WERI-Rb-1 (cell line): ENCODE data around the gene SERTAD1.
"Not testable (repeated sequence)": the region's sequence is repeated elsewhere in the genome, so short reads cannot be mapped to it uniquely, and the experiment has no call there.

Experiments
- DNase-seq: peaks from one replicate; pipeline ENCODE4 v3.0.0-alpha.2; 2020
- H3K27ac ChIP-seq: fragments of 250-450 bp; sonication (Bioruptor Pico); 2 replicates; pipeline ENCODE4 v1.5.1; 2020; ENCODE audit warnings: mild to moderate bottlenecking, moderate library complexity
- H3K27me3 ChIP-seq: fragments of 250-450 bp; sonication (Bioruptor Pico); 2 replicates; pipeline ENCODE4 v1.5.1; 2021; ENCODE audit warnings: mild to moderate bottlenecking, low read depth, moderate library complexity; ENCODE audit not compliant: insufficient read depth, severe bottlenecking
- H3K36me3 ChIP-seq: fragments of 250-450 bp; sonication (Bioruptor Pico); 2 replicates; pipeline ENCODE4 v1.5.1; 2020; ENCODE audit warnings: mild to moderate bottlenecking, moderate library complexity
- H3K4me3 ChIP-seq: 2 replicates; pipeline ENCODE4 v1.5.1; 2011; ENCODE audit warnings: low read depth, mild to moderate bottlenecking, control low read depth, low read length
- H3K9me3 ChIP-seq: fragments of 250-450 bp; sonication (Bioruptor Pico); 2 replicates; pipeline ENCODE4 v1.5.1; 2021; ENCODE audit warnings: mild to moderate bottlenecking, moderate library complexity; ENCODE audit not compliant: severe bottlenecking
- CTCF ChIP-seq: IDR thresholded peaks from 2 replicates; pipeline ENCODE4 v1.5.1; 2011; ENCODE audit warnings: low read depth, mild to moderate bottlenecking, control low read depth, inconsistent platforms, low read length

The SERTAD1 gene

GRCh38 chr19:40461669-40462221, 36.0 kb upstream of the SERTAD1 start:
- Histone ChIP-seq H3K27me3 (peaks cover 3% of the 10 kb centered on the region), H3K9me3 (no peaks in the 10 kb centered on the region), H3K36me3 (no peaks in the 10 kb centered on the region), H3K27ac (no peak overlapping the region), H3K4me3 (no peak overlapping the region)
- TF ChIP-seq CTCF, result no peak
- DNase-seq, result no peak

DNA sequence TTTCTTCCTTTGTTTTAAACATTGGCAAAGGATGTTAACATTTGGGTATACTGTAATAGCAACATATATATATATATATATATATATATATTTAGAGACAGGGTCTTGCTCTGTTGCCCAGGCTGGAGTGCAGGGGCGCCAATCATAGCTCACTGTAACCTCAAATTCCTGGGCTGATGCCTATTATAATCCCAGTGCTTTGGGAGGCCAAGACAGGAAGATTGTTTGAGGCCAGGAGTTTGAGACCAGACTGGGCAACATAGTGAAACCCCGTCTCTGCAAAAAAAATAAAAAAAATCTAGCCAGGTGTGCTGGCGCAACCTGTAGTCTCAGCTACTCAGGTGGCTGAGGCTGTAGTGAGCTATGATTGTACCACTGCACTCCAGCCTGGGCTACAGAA, 34.4 kb upstream of the SERTAD1 start:
- Histone ChIP-seq H3K36me3 (no peaks in the 10 kb centered on the region), H3K4me3 (no peak overlapping the region), H3K9me3 (no peaks in the 10 kb centered on the region), H3K27me3 (no peaks in the 10 kb centered on the region), H3K27ac (no peak overlapping the region)
- DNase-seq, result no peak
- no peak for TF ChIP-seq CTCF

GRCh38 chr19:40458597-40458974, 32.8 kb upstream of the SERTAD1 start:
- Histone ChIP-seq H3K9me3 (no peaks in the 10 kb centered on the region), H3K27ac (no peak overlapping the region), H3K27me3 (no peaks in the 10 kb centered on the region), H3K36me3 (no peaks in the 10 kb centered on the region), H3K4me3 (no peak overlapping the region)
- DNase-seq, result no peak
- no peak for TF ChIP-seq CTCF

GRCh38 chr19:40457953-40458596, 32.3 kb upstream of the SERTAD1 start:
- no peak for DNase-seq
- H3K27ac ChIP-seq, result no peak overlapping the region
- TF ChIP-seq CTCF, result no peak

GRCh38 chr19:40457048-40457447, 31.3 kb upstream of the SERTAD1 start:
- no peak for DNase-seq
- no peak overlapping the region for H3K4me3 ChIP-seq
- peaks cover 2% of the 10 kb centered on the region for H3K9me3 ChIP-seq
- no peak overlapping the region for H3K27ac ChIP-seq
- no peaks in the 10 kb centered on the region for H3K36me3 ChIP-seq
- TF ChIP-seq CTCF, result no peak
- H3K27me3 ChIP-seq, result no peaks in the 10 kb centered on the region

More at GRCh38 chr19:40457953-40458596, 32.3 kb upstream of the SERTAD1 start:
- no peaks in the 10 kb centered on the region for H3K36me3 ChIP-seq
- H3K4me3 ChIP-seq, result no peak overlapping the region
- peaks cover 2% of the 10 kb centered on the region for H3K9me3 ChIP-seq
- H3K27me3 ChIP-seq, result no peaks in the 10 kb centered on the region

GRCh38 chr19:40453943-40454342, 28.2 kb upstream of the SERTAD1 start:
- peak overlapping the region; percentile 58; the same call in 1 of the 2 replicates for H3K27ac ChIP-seq

More at GRCh38 chr19:40453943-40454342, 28.2 kb upstream of the SERTAD1 start:
- H3K27me3 ChIP-seq, H3K4me3 ChIP-seq, H3K9me3 ChIP-seq, DNase-seq, H3K36me3 ChIP-seq: not testable (repeated sequence)
